HG02884 (cell line): ENCODE results near the gene ZNF213.
"Not testable (repeated sequence)": the region's sequence is repeated elsewhere in the genome, so short reads cannot be mapped to it uniquely, and the experiment has no call there.

Source experiments
- ATAC-seq: cut with Tn5 transposase; IDR thresholded peaks from one replicate; pipeline ENCODE4 v1.9.1; 2021; ENCODE audit warnings: mild to moderate bottlenecking, moderate library complexity; ENCODE audit not compliant: unreplicated experiment

The ZNF213 gene

DNA sequence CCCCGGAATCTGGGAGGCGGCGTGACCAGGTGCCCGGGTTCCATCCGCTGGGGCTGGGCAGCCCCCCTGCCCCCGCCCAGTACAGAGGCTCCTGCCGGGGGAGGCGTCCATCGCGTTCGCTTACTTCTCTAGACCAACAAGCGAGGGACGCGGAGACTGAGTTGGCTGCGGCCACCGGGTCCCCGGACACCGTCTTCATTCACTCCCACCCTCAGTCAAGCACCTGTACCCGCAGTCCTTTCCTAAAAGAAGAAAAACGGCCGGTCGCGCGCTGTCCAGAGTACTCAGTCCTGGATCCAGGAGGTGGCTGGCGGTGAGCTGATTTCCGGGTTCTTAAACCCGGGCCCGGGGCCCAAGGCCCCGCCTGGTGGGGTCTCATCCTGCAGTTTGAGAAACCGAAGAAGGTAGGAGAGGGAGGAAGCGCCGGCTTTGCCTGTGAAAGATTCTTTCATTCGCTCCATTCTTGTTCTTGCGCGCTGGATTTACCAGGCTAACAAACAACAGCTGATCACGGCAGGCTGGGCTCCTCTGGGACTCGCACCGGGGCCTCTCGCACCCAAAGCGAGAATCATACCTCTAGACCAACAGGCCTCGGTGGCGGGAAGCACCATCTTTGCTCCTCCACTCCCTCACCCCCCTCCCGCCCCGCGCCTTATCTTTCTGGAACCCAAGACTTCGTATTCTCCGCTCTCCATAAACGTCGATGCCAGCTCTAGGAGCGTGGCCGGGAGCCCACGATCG lies 35.8 kb downstream of the ZNF213 start:
- no peak for ATAC-seq

DNA sequence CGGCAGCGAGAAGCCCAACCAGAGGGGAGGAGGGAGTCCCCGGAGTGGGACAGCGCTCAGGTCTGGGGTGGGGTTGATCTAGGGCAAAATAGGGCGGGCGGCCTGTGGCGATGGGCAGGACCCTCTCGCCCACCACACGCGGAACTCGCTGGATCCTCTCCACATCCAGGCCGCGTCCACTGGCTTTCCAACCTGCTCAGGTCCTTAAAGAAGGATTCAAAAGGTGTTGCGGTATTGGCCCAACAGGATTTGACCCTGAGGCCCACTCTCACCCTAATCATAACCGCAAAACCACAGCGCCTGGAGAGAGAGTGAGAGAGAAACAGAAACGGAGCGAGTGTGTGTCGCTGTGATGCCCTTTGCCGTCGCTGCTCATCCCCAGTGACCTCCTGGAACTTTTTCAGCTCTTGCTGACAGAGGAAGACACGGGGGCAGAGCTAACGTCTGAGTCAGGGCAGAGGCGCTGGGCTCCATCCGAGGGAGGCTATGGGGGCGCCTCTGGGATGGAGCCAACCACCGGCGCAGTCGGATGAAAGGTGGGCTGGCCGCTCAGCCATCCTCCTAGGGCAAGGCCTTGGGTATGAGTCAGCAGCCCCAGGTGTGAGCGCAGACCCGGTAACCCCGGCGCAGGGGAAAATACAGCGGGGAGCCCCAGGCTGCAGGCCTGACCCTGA lies 36.5 kb downstream of the ZNF213 start:
- no peak for ATAC-seq

DNA sequence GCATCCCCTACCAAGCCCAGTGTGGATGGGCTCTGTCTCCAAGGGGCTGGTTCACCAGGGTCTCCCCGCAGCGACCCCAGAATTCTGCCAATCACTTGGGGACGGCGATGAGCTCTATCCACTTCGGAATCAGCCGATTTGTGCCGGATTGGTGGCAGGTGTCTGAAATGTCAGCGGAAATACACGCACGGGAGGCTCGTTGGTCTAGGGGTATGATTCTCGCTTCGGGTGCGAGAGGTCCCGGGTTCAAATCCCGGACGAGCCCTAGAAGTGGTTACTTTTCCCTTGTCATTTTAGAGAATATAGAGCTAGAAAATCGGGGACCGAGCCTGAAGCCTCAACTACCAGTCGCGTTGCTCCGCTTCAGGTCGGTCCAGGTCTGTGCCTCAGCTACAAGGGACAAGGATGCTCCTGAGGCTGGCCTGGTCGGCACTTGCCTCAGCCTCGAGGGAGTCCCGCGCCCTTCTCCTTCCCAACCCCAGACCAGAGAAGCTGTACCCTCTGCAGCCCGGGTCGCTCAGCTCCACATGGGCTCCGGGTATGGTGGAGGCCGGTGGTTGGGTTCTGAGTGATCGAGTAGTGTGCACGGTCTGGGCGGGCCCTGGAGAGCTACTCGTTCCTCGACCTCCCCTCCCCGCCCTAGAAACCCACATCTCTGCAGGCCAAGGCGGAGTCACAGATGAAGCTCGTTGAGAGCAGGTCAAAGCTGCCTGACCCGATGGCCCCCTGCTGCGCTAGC lies 37.2 kb downstream of the ZNF213 start:
- no peak for ATAC-seq

DNA sequence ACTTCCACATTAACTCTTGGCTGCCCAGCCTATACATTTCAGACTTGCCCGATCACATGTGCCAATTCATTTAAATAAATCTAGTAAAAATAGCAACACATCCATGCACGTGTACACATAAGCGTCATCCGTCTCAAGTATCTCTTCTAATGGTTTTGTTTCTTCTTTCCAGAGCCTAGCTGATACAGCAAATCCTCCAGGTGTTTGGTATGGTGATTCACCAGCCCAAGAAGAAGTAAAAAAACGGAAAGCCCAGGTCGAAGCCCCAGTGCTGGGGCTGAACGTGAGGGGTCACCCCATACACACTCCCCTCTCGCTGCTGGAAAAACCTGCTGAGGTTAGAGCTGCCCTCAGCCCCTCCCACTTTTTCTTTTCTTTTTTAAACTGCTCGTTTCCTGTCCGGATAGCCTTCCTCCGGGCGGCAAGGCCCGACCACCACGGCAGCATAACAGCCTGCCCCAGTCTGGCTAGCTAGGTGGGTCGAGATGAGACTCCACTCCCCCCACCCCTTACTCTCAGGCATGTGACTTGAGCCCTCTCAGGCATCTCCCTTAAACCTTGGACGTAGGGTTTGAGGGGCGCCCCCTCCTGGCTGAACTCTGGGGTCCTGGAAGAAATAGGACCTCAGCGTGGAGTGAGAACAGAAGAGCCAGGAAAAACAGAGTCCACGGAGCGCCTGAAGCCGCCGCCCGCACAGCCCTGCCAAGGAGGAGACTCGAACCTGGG lies 39.2 kb downstream of the ZNF213 start:
- no peak for ATAC-seq

DNA sequence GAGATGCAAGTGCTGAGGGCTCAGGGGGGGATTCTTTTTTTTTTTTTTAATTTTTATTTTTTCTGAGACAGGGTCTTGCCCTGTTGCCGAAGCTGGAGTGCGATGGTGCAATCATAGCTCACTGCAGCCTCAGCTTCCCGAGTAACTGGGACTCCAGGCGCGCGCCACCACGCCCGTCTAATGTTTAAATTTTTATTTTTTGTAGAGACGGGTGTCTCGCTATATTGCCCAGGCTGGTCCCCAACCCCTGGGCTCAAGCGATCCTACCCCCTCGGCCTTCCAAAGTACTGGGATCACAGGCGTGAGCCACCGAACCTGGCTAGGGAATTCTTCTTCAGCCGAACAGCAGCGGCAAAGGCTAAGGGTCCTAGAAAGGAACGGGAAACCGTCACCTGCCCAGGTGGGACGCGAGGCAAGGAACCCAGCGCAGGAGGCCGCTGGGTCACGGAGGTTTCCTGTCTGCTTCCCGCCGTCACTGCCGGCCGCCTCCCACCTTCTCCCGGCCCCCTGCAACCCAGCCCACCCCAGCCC lies 39.9 kb downstream of the ZNF213 start:
- ATAC-seq: no peak

DNA sequence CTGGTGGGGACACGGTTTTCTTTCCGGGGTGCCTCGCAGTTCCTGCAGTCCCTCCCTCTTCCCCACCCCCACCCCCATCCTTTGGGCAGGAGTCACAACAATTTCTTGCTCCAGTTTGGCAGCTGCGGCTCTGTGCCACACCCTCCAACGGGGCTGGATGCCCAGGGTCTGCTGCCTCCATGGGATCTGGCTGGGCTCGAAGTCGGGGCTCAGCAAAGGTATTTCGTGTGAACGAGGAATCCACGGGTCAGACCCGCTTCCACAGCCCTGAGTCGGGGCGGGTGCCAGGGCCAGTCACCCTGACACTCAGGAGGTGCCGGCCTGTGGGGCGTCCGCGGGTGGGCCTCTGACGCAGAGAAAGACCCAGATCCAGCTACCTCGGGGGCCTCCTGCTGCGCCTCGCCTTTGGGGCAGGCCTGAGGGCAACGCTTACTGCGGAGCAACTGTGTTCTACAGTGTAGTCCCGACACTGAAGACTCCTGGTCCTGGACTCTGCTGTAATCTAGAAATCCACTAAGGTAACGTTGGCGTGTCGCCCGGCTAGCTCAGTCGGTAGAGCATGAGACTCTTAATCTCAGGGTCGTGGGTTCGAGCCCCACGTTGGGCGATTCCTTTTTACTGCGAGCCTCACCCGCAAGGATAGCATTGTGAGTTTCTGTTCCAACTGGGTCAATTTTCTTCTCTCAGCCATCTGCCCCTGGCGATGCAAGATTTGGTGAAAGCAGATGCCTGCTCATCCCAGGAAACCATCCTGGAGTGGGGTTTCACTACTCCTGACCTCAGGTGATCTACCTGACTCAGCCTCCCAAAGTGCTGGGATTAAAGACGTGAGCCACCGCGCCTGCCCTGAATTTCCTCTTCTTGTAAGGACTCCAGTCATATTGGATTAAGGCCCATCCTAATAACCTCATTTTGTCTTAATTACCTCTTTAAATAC lies 40.6 kb downstream of the ZNF213 start:
- ATAC-seq: no peak

DNA sequence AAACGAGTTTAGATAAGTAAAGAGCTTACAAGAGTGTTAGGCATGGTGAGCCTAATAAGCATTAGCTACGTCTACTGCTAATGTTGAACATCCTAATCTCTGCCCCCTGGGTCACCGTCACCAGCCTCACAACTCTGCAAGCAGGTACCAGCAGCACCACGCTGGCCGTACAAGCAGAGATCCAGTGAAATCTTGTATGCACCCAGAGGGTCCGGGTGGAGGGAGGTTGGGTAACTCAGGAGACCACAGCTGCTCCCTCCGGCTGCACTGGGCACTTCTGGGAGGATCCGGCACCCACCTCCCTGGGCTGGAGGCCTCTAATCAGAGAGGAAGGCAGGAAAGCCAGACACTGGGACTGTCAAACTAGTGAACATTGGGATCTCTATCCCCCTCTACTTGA lies 44.8 kb downstream of the ZNF213 start:
- ATAC-seq: no peak

DNA sequence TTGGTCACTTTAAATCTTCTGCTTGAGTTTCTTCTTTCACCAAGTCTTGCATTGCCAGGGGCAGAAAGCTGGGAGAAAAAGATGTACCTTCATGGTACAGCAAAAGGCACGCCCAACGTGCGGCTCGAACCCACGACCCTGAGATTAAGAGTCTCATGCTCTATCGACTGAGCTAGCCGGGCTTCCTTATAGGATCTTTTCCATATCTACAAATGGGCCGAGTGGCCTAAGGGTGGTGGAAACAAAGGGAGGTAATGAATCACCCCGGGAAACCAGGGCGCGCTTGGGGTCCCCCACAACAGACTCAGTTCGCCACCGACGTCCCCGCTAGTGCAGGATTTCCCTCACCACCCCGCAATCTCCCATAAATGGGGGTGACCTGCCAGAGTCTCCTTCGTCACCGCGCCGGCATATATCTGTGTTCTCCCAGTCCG lies 45.6 kb downstream of the ZNF213 start:
- ATAC-seq: no peak

DNA sequence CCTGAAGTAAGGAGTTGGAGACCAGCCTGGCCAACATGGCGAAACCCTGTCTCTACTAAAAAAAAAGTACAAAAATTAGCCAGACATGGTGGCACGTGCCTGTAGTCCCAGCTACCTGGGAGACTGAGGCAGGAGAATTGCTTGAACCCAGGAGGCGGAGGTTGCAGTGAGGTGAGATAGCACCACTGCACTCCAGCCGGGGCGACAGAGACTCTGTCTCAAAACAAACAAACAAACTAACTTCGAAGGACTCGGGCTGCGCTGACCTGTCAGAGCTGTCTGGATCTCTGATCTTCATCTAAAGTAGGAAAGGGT lies 47.4 kb downstream of the ZNF213 start:
- not testable (repeated sequence) for ATAC-seq

DNA sequence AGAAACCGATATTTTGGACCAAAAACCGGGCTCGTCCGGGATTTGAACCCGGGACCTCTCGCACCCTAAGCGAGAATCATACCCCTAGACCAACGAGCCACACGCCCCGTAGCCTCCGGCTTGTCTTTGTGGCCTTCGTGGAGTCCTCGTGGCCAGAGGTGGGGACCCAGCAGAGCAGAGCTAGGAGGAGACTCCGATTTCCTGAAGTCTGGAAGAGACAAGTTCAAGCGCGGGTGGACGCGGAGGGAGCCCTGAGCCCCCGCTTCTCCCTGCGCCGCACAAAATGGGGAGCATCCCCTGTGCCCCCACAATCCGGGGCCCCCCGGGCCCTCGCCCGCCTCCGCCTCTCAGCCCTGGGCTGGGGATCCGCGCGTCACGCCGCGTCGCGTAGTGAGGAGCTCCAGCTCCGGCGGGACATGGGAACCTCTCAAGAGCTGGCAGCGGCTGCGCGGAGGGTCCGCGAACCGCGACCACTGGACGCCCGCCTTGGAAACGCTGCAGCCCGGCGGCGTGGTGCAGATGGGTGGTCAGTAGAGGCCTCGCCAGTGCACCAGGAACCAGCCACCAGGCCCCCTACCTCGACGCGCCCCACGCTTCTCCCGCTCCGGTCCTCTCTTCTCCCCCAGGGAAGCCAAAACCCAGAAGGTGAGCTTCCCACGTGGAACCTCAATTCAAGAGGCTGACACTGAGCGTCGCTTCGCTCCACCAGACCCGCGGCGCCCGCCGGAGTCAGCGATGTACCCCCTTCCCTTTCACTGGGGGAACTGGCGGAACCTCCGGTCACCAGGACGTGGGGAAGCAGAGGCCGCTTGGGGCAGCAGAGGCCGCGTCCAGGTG lies 48.0 kb downstream of the ZNF213 start:
- ATAC-seq: no peak

DNA sequence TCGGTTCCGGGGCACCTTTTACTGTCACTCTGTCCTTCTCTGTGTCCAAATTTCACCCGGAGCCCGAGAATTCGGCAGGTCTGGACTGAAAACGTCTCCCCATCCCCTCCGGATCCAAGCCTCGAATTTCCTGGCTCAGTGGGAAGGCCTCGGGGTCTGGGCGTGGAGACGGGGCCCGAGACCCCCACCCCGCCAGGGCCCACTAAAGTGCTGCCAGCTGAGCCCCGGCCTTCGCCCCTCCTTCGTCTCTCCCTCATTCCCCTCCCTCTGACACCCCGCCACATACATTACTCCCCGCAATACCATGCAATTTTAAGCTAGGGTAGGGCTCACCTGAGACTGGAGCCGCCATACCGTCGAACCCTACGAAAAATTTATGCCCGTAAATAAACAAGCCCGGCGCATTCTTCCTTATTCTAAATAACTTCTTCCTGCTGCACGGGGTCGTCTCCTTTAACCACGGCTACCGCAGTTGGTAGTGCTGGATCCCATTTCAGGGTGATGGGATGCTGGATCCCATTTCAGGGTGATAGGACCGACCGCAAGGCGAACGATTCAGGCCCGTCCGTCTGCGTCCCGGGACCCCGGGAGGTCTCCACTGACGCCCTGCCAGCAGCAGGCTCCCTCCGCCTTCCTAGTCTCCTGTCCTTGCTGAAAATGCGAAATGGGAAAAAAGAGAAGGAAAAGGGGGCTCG lies 48.8 kb downstream of the ZNF213 start:
- ATAC-seq: no peak

DNA sequence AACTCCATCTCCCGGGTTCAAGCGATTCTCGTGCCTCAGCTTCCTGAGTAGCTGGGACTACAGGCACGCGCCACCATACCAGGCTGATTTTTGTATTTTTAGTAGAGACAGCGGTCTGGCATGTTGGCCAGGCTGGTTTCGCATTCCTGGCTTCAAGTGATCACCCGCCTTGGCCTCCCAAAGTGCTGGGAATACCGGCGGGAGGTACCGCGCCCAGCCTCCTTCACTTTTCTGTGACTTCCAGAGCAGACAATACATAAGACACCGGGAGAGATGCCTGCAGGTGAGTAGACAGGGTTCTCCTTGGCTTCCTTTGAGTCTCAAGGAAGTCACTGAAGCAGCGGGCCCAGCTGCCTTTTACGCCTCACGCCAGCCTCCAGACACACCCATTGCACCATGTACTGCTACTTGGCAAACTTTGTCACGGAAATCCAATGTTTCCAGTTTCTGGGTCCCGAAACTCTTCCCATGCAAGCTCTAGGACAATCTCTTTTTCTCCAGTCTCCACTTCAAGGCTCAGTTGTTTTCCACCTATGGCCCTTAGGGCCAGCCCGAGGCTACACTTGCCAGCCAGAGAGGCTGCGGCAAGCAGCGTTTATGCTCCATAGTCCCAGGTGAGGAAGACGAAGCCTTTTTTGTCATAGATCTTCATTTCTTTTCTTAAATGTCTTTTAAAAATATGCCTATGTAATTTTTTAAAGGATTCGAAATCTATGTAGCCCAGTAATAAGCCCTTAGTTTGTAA lies 52.3 kb downstream of the ZNF213 start:
- ATAC-seq: no peak

DNA sequence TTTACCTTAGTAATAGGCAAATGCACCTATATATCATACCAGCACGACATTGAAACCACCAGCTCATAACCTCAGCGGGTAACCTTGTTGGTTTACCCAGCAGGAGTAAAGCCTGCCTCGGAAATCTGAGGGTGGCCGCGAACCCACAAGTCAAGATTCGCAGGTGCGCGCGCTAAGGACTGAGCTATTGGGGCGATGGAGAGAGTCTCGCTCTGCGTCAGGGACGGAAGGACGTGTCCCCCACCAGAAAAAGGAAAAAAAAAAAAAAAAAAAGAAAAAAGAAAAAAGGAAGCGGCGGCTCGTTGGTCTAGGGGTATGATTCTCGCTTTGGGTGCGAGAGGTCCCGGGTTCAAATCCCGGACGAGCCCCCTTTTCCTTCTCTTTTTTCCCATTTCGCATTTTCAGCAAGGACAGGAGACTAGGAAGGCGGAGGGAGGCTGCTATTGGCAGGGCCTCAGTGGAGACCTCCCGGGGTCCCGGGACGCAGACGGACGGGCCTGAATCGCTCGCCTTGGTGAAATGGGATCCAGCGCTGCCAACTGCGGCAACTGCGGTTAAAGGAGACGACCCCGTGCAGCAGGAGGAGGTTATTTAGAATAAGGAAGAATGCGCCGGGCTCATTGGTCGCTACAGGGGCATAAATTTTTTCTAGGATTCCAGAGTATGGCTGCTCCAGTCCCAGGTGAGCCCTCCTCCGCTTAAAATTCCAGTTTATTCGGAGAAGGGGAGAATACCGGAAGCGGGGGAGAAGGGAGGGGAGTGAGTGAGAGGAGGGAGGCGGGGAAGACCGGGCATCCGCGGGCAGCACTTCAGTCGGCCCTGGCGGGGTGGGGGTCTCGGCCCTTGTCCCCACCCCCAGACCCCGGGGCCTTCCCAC lies 53.2 kb downstream of the ZNF213 start, which contains the start of gene OR1F1:
TSS of gene OR1F1 (plus strand) at position 407 of the 877 bp plus-strand sequence.
- ATAC-seq: no peak

DNA sequence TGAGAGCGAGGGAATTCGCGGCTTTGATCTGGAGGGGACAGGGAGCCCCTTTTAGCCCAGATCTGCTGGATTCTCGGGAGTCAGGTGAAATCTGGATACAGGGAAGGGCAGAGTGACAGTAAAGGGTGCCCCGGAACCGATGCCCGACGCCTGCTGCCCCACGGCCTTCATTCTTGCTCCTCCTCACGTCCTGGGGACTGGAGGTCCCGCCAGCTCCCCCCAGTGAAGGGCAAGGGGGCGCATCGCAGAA lies 53.8 kb downstream of the ZNF213 start:
- no peak for ATAC-seq

DNA sequence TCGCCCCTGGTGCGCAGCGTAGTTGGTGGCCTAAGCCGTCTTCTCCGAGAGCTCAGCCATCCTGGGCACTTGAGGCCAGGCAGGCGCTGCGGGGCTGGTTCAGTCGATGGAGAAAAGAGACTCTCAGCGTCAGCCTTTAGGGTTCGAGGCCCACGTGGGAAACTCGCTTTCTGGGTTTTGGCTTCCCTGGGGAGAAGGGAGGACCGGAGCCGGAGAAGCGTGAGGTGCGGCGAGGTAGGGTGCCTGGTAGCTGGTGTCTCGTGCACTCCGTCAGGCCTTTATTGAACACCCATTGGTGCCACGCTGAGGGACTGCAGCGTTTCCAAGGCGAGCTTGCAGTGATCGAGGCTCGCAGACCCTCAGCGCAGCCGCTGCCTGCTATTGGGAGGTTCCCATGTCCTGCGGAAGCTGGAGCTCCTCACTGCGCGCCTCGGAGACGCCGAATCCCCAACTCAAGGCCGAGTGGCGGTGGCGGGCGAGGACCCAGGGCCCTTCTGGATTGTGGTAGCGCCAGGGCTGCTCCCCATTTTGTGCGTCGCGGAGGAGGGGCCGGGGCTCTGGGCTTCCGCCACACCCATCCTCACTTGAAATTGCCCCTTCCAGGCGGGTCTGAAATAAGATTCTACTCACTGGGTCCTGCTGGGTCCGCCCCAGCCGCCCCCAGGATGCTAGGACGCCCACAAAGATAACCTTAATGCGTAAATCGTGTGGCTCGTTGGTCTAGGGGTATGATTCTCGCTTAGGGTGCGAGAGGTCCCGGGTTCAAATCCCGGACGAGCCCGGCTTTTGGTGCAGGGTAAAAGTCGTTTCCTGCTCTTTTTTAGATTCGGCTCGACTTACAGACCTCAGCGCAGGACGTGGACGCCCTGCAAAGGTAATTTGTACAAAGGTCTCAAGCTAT lies 54.3 kb downstream of the ZNF213 start:
- ATAC-seq: no peak

DNA sequence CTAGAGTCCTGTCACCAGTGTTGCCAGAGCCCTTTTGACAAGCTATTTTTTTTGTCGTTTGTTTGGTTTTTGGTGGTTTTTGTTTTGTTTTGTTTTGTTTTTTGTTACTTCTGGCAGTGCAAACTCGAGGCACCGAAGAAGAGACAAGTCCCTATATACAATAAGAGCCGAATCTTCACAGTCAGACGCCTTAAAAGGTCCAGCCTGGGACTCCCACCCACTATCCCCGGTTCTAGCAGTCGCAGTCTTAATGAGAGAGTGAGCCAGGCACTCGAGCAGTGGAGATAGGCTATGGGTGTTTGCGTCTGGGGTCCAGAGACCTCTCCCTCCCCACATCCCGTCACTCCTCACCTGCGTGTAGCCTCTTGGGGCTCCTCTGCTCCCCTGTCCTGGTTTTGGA lies 55.0 kb downstream of the ZNF213 start:
- ATAC-seq: no peak
